Stimulated activated CD8-positive, alpha-beta memory T cell treated with anti-CD3 and anti-CD28 coated beads, Interleukin-2, amount 100 ng/mL, for 1 hour (primary cell): ENCODE data around the gene ARHGEF38.
"Not testable (repeated sequence)": the region's sequence is repeated elsewhere in the genome, so short reads cannot be mapped to it uniquely, and the experiment has no call there.

Experiments
- DNase-seq, 2 donors: peaks; one replicate each; pipeline ENCODE4 v3.0.0-alpha.2; 2020; ENCODE audit warnings: low read depth in 2 of 2

ARHGEF38 gene

GRCh38 chr4:105714071-105714521, 161.7 kb downstream of the ARHGEF38 start:
- no peak for DNase-seq

- DNase-seq = no peak
Measured at GRCh38 chr4:105714932-105715331, 162.5 kb downstream of the ARHGEF38 start.

- no peak for DNase-seq
Measured at GRCh38 chr4:105715692-105716278, 163.4 kb downstream of the ARHGEF38 start.

GRCh38 chr4:105719204-105719603, 166.8 kb downstream of the ARHGEF38 start:
- no peak for DNase-seq

- DNase-seq = no peak
Measured at GRCh38 chr4:105725623-105726022, 173.2 kb downstream of the ARHGEF38 start.

- DNase-seq = not testable (repeated sequence)
Measured at GRCh38 chr4:105729895-105730294, 177.5 kb downstream of the ARHGEF38 start.
